HEK293 (cell line): ENCODE results near the gene NPTX1.

Experiments used
- GFI1B ChIP-seq: fragments of 450-650 bp; formaldehyde crosslinking; IDR thresholded peaks from 2 replicates; pipeline ENCODE4 v1.5.1; 2016; ENCODE audit warnings: missing biosample characterization, missing genetic modification characterization
- KLF10 ChIP-seq: fragments of 450-650 bp; IDR thresholded peaks from 2 replicates; pipeline ENCODE4 v1.5.1; 2018; ENCODE audit warnings: missing biosample characterization, mild to moderate bottlenecking, missing genetic modification characterization
- TCF7L2 ChIP-seq: IDR thresholded peaks from 2 replicates; pipeline ENCODE4 v1.6.1; 2011; ENCODE audit warnings: low read depth, mild to moderate bottlenecking, inconsistent platforms, low read length, moderate library complexity, borderline replicate concordance
- YY1 ChIP-seq: fragments of 450-650 bp; formaldehyde crosslinking; IDR thresholded peaks from 2 replicates; pipeline ENCODE4 v1.5.1; 2018; ENCODE audit warnings: missing biosample characterization, missing genetic modification characterization
- ZNF146 ChIP-seq: fragments of 450-650 bp; formaldehyde crosslinking; IDR thresholded peaks from 2 replicates; pipeline ENCODE4 v1.5.1; 2016; ENCODE audit warnings: missing biosample characterization, missing genetic modification characterization
- ZNF23 ChIP-seq: fragments of 450-650 bp; formaldehyde crosslinking; IDR thresholded peaks from 2 replicates; pipeline ENCODE4 v1.5.1; 2016; ENCODE audit warnings: missing biosample characterization, missing genetic modification characterization, borderline replicate concordance
- ZNF514 ChIP-seq: fragments of 450-650 bp; formaldehyde crosslinking; IDR thresholded peaks from 2 replicates; pipeline ENCODE4 v1.5.1; 2016; ENCODE audit warnings: missing biosample characterization, missing genetic modification characterization
- ZNF626 ChIP-seq: fragments of 450-650 bp; sonication (Bioruptor Pico); formaldehyde crosslinking; IDR thresholded peaks from 2 replicates; pipeline ENCODE4 v1.5.1; 2018; ENCODE audit warnings: missing biosample characterization, missing genetic modification characterization, inconsistent platforms
- TF ChIP-seq, protein P1 (sequence below): fragments of 450-650 bp; formaldehyde crosslinking; IDR thresholded peaks from 2 replicates; pipeline ENCODE4 v1.5.1; 2016; ENCODE audit warnings: missing biosample characterization, missing genetic modification characterization
- TF ChIP-seq, protein P2 (sequence below): fragments of 450-650 bp; formaldehyde crosslinking; IDR thresholded peaks from 2 replicates; pipeline ENCODE4 v1.5.1; 2016; ENCODE audit warnings: missing biosample characterization, missing genetic modification characterization
- TF ChIP-seq, protein P3 (sequence below): fragments of 450-650 bp; formaldehyde crosslinking; IDR thresholded peaks from 2 replicates; pipeline ENCODE4 v1.5.1; 2016; ENCODE audit warnings: missing biosample characterization, missing genetic modification characterization, low read depth
- TF ChIP-seq, protein P4 (sequence below): fragments of 450-650 bp; formaldehyde crosslinking; optimal IDR thresholded peaks from 2 replicates; pipeline ENCODE3; 2016; ENCODE audit warnings: missing biosample characterization, mild to moderate bottlenecking, missing genetic modification characterization
- TF ChIP-seq, protein P5 (sequence below): fragments of 450-650 bp; formaldehyde crosslinking; IDR thresholded peaks from 2 replicates; pipeline ENCODE4 v1.5.1; 2017; ENCODE audit warnings: missing biosample characterization, mild to moderate bottlenecking, missing genetic modification characterization, moderate library complexity

GRCh38 chr17:80445726-80446110, 30.7 kb downstream of the NPTX1 start:
- TF ChIP-seq, protein P1, sequence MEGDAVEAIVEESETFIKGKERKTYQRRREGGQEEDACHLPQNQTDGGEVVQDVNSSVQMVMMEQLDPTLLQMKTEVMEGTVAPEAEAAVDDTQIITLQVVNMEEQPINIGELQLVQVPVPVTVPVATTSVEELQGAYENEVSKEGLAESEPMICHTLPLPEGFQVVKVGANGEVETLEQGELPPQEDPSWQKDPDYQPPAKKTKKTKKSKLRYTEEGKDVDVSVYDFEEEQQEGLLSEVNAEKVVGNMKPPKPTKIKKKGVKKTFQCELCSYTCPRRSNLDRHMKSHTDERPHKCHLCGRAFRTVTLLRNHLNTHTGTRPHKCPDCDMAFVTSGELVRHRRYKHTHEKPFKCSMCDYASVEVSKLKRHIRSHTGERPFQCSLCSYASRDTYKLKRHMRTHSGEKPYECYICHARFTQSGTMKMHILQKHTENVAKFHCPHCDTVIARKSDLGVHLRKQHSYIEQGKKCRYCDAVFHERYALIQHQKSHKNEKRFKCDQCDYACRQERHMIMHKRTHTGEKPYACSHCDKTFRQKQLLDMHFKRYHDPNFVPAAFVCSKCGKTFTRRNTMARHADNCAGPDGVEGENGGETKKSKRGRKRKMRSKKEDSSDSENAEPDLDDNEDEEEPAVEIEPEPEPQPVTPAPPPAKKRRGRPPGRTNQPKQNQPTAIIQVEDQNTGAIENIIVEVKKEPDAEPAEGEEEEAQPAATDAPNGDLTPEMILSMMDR = no peak
- TF ChIP-seq GFI1B (tag by site-specific recombination) (no peak), YY1 (tag by site-specific recombination) (no peak), ZNF514 (tag by site-specific recombination) (no peak), TCF7L2 (no peak), ZNF626 (tag by site-specific recombination) (no peak), KLF10 (tag by site-specific recombination) (no peak), ZNF23 (no peak), ZNF146 (tag by site-specific recombination) (no peak)
- TF ChIP-seq, protein P2, sequence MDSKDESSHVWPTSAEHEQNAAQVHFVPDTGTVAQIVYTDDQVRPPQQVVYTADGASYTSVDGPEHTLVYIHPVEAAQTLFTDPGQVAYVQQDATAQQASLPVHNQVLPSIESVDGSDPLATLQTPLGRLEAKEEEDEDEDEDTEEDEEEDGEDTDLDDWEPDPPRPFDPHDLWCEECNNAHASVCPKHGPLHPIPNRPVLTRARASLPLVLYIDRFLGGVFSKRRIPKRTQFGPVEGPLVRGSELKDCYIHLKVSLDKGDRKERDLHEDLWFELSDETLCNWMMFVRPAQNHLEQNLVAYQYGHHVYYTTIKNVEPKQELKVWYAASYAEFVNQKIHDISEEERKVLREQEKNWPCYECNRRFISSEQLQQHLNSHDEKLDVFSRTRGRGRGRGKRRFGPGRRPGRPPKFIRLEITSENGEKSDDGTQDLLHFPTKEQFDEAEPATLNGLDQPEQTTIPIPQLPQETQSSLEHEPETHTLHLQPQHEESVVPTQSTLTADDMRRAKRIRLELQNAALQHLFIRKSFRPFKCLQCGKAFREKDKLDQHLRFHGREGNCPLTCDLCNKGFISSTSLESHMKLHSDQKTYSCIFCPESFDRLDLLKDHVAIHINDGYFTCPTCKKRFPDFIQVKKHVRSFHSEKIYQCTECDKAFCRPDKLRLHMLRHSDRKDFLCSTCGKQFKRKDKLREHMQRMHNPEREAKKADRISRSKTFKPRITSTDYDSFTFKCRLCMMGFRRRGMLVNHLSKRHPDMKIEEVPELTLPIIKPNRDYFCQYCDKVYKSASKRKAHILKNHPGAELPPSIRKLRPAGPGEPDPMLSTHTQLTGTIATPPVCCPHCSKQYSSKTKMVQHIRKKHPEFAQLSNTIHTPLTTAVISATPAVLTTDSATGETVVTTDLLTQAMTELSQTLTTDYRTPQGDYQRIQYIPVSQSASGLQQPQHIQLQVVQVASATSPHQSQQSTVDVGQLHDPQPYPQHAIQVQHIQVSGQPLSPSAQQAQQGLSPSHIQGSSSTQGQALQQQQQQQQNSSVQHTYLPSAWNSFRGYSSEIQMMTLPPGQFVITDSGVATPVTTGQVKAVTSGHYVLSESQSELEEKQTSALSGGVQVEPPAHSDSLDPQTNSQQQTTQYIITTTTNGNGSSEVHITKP (tag by site-specific recombination) = no peak
- TF ChIP-seq, protein P3, sequence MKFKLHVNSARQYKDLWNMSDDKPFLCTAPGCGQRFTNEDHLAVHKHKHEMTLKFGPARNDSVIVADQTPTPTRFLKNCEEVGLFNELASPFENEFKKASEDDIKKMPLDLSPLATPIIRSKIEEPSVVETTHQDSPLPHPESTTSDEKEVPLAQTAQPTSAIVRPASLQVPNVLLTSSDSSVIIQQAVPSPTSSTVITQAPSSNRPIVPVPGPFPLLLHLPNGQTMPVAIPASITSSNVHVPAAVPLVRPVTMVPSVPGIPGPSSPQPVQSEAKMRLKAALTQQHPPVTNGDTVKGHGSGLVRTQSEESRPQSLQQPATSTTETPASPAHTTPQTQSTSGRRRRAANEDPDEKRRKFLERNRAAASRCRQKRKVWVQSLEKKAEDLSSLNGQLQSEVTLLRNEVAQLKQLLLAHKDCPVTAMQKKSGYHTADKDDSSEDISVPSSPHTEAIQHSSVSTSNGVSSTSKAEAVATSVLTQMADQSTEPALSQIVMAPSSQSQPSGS (tag by site-specific recombination) = no peak
- TF ChIP-seq, protein P4, sequence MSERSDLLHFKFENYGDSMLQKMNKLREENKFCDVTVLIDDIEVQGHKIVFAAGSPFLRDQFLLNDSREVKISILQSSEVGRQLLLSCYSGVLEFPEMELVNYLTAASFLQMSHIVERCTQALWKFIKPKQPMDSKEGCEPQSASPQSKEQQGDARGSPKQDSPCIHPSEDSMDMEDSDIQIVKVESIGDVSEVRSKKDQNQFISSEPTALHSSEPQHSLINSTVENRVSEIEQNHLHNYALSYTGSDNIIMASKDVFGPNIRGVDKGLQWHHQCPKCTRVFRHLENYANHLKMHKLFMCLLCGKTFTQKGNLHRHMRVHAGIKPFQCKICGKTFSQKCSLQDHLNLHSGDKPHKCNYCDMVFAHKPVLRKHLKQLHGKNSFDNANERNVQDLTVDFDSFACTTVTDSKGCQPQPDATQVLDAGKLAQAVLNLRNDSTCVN (tag by site-specific recombination) = no peak
- TF ChIP-seq, protein P5, sequence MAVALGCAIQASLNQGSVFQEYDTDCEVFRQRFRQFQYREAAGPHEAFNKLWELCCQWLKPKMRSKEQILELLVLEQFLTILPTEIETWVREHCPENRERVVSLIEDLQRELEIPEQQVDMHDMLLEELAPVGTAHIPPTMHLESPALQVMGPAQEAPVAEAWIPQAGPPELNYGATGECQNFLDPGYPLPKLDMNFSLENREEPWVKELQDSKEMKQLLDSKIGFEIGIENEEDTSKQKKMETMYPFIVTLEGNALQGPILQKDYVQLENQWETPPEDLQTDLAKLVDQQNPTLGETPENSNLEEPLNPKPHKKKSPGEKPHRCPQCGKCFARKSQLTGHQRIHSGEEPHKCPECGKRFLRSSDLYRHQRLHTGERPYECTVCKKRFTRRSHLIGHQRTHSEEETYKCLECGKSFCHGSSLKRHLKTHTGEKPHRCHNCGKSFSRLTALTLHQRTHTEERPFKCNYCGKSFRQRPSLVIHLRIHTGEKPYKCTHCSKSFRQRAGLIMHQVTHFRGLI (tag by site-specific recombination) = no peak
